ENCODE measurements around the gene KCNJ15. TPM values are rescaled to one million over a fixed set of nuclear protein-coding genes. Genes with fewer than 3 reads are reported as not detected.

The KCNJ15 gene
- total RNA-seq, 6 experiments from 2014 or later: 0.43 to 3.5 (median 1.1) TPM

- Histone ChIP-seq H3K36me3 (no peaks in the 10 kb centered on the region), H3K27ac (peak overlapping the region in 2 of 3 donors; percentile 62 to 69), H3K4me1 (peaks cover 0 to 22% (median 7%) of the 10 kb centered on the region in 4 donors), H3K27me3 (no peaks in the 10 kb centered on the region), H3K4me3 (no peak overlapping the region), H3K9me3 (no peaks in the 10 kb centered on the region)
- peak; percentile 90 to 95 (median 91) for ATAC-seq
- no peak for TF ChIP-seq POLR2A (IDR thresholded peaks at IDR 0.05)
- TF ChIP-seq, protein P1, sequence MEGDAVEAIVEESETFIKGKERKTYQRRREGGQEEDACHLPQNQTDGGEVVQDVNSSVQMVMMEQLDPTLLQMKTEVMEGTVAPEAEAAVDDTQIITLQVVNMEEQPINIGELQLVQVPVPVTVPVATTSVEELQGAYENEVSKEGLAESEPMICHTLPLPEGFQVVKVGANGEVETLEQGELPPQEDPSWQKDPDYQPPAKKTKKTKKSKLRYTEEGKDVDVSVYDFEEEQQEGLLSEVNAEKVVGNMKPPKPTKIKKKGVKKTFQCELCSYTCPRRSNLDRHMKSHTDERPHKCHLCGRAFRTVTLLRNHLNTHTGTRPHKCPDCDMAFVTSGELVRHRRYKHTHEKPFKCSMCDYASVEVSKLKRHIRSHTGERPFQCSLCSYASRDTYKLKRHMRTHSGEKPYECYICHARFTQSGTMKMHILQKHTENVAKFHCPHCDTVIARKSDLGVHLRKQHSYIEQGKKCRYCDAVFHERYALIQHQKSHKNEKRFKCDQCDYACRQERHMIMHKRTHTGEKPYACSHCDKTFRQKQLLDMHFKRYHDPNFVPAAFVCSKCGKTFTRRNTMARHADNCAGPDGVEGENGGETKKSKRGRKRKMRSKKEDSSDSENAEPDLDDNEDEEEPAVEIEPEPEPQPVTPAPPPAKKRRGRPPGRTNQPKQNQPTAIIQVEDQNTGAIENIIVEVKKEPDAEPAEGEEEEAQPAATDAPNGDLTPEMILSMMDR (IDR thresholded peaks at IDR 0.05): no peak
- 34% methylated on average over 7 of the region's 7 CpGs for WGBS (ENCODE audit: insufficient coverage, low coverage, low lambda C conversion rate, missing lambda C conversion rate)
- DNase-seq: no peak
- intact Hi-C loops (cut with DNase I): no loop called here
Observed at GRCh38 chr21:38250991-38251418, 5.8 kb upstream of the KCNJ15 start.

- TF ChIP-seq POLR2A (IDR thresholded peaks at IDR 0.05): no peak
- TF ChIP-seq, protein P1 (IDR thresholded peaks at IDR 0.05): no peak
- H3K4me3 ChIP-seq: no peak overlapping the region
- ATAC-seq: no peak
- no peaks in the 10 kb centered on the region for H3K9me3 ChIP-seq
- 73% methylated on average over 3 of the region's 3 CpGs for WGBS (ENCODE audit: insufficient coverage, low coverage, low lambda C conversion rate, missing lambda C conversion rate)
- H3K4me1 ChIP-seq: peaks cover 0 to 17% (median 7%) of the 10 kb centered on the region in 4 donors
- H3K27ac ChIP-seq: no peak overlapping the region
- no peak for DNase-seq
- H3K27me3 ChIP-seq: no peaks in the 10 kb centered on the region
- intact Hi-C loops (cut with DNase I): no loop called here
- H3K36me3 ChIP-seq: no peaks in the 10 kb centered on the region
Observed at GRCh38 chr21:38254970-38255369, 1.8 kb upstream of the KCNJ15 start.

DNA sequence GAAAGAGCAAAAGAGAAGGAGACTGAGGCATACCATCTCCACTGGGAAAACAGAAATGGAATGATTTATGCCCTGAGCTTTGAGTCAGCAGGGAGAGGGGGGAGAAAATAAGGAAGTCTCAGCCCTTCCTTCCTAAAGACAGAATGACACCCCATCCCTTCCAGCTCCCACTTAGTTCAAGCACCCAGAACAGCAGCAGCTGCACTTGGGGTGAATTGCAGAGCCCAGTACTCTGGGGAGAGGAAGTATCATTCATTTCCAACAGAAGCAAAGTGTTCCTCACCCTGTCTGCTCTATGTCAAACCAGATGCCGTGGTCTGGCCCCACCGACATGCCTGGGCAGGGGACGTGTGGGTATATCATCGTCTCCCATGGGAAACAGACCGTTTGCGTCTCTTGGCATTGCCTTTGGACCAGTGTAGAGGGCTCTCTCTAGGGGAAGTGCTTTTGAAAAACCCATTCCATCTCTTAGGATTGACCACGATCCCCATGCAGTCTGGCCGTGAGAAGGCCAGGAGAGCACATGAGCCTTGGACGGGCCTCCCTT, 1.1 kb upstream of the KCNJ15 start:
- Histone ChIP-seq H3K27ac (no peak overlapping the region), H3K27me3 (no peaks in the 10 kb centered on the region), H3K36me3 (no peaks in the 10 kb centered on the region), H3K9me3 (no peaks in the 10 kb centered on the region), H3K4me3 (no peak overlapping the region), H3K4me1 (peaks cover 0 to 11% (median 4%) of the 10 kb centered on the region in 4 donors)
- WGBS (ENCODE audit: insufficient coverage, low coverage, low lambda C conversion rate, missing lambda C conversion rate): no CpG with 5 or more reads among the region's 9 CpGs
- DNase-seq (no peak), ATAC-seq (no peak)
- no peak for TF ChIP-seq POLR2A (IDR thresholded peaks at IDR 0.05)
- TF ChIP-seq, protein P1 (IDR thresholded peaks at IDR 0.05): no peak
- intact Hi-C loops (cut with DNase I): no loop called here

GRCh38 chr21:38257667-38258066, 876 bp downstream of the KCNJ15 start:
- WGBS (ENCODE audit: insufficient coverage, low coverage, low lambda C conversion rate, missing lambda C conversion rate): 46% methylated on average over 5 of the region's 5 CpGs
- no peak overlapping the region for H3K4me3 ChIP-seq
- DNase-seq (no peak), ATAC-seq (no peak)
- no peaks in the 10 kb centered on the region for H3K9me3 ChIP-seq
- H3K4me1 ChIP-seq: peaks cover 0 to 10% (median 0%) of the 10 kb centered on the region in 4 donors
- intact Hi-C loops (cut with DNase I): no loop called here
- H3K36me3 ChIP-seq: no peaks in the 10 kb centered on the region
- H3K27ac ChIP-seq: no peak overlapping the region
- no peak for TF ChIP-seq POLR2A (IDR thresholded peaks at IDR 0.05)
- TF ChIP-seq, protein P1 (IDR thresholded peaks at IDR 0.05): no peak
- no peaks in the 10 kb centered on the region for H3K27me3 ChIP-seq
